Natural killer cell (primary cell): ENCODE measurements around the gene CACNA1C. TPM values are rescaled to one million over a fixed set of nuclear protein-coding genes. Genes with fewer than 3 reads are reported as not detected.

Experiments used
- ATAC-seq, 3 donors: fragments of 150-1000 bp in 2 of 3; fragments of 200-7000 bp in 1 of 3; cut with Tn5 transposase; 1 replicate in 1 of 3; 2 replicates in 2 of 3; pipeline ENCODE4 v1.10.0; 2021; ENCODE audit warnings: mild to moderate bottlenecking in 2 of 3, moderate library complexity in 2 of 3
- DNase-seq, 2 donors: peaks; one replicate each; pipeline versions ENCODE4 v3.0.0 to v3.0.0-alpha.2; 2013 to 2021; ENCODE audit warnings: mixed read lengths in 1 of 2
- H3K27ac ChIP-seq: one replicate; pipeline ENCODE4 v1.5.1; 2013; ENCODE audit warnings: mild to moderate bottlenecking, low read length
- H3K27me3 ChIP-seq: one replicate; pipeline ENCODE4 v1.6.1; 2013; ENCODE audit warnings: low read length; ENCODE audit not compliant: control insufficient read depth, insufficient read depth
- H3K36me3 ChIP-seq: one replicate; pipeline ENCODE4 v1.6.1; 2013; ENCODE audit warnings: low read length; ENCODE audit not compliant: control insufficient read depth, insufficient read depth
- H3K4me1 ChIP-seq: one replicate; pipeline ENCODE4 v1.6.1; 2013; ENCODE audit warnings: low read length; ENCODE audit not compliant: control insufficient read depth, insufficient read depth
- H3K4me3 ChIP-seq: one replicate; pipeline ENCODE4 v1.5.1; 2013; ENCODE audit warnings: low read length
- H3K9me3 ChIP-seq: one replicate; pipeline ENCODE4 v1.6.1; 2013; ENCODE audit warnings: low read length; ENCODE audit not compliant: control insufficient read depth, insufficient read depth
- H3K27ac Mint-ChIP-seq, 2 donors: one replicate each; pipeline ENCODE4 v1.8.0; 2022; ENCODE audit warnings: mild to moderate bottlenecking in 2 of 2, mixed read lengths in 2 of 2, moderate library complexity in 1 of 2
- H3K27me3 Mint-ChIP-seq, 2 donors: one replicate each; pipeline ENCODE4 v1.8.0; 2022; ENCODE audit warnings: low read depth in 2 of 2, mixed read lengths in 2 of 2
- H3K36me3 Mint-ChIP-seq: one replicate; pipeline ENCODE4 v1.8.0; 2022; ENCODE audit warnings: mixed read lengths
- H3K4me1 Mint-ChIP-seq, 2 donors: one replicate each; pipeline ENCODE4 v1.8.0; 2022; ENCODE audit warnings: mixed read lengths in 2 of 2
- H3K4me3 Mint-ChIP-seq: one replicate; pipeline ENCODE4 v1.8.0; 2022; ENCODE audit warnings: mild to moderate bottlenecking, moderate library complexity, mixed read lengths
- H3K9me3 Mint-ChIP-seq, 2 donors: one replicate each; pipeline ENCODE4 v1.8.0; 2022; ENCODE audit warnings: mixed read lengths in 2 of 2
- CTCF ChIP-seq: fragments of 200-600 bp; IDR thresholded peaks from one replicate; pipeline ENCODE4 v1.8.0; 2022; ENCODE audit warnings: antibody characterized with exemption
- WGBS: methylation state at CpG from one replicate; pipeline ENCODE4 v1.1.7; 2013; ENCODE audit warnings: missing lambda C conversion rate; ENCODE audit not compliant: insufficient coverage; 5-methylcytosine and 5-hydroxymethylcytosine counted together
- intact Hi-C: fragments of 100-400 bp; cut with micrococcal nuclease; formaldehyde crosslinking; loops from one replicate; pipeline ENCODE4 v1.14.2; 2022
- total RNA-seq, 4 donors: library from RNA; stranded (reverse); fragments of 120-200 nt in 1 of 4; gene quantifications; one replicate each; pipeline versions ENCODE4 v1.2.3 to v1.2.4, GENCODE V29; 2013 to 2022

Gene CACNA1C
- total RNA-seq, 3 donors from 2014 or later (not counting 1 experiment from before 2014, with no cell fraction given), result 0.07 to 0.35 (median 0.08) TPM

GRCh38 chr12:2631653-2632350 lies 579.0 kb downstream of the CACNA1C start:
- Histone ChIP-seq H3K9me3 (no peaks in the 10 kb centered on the region), H3K27me3 (no peaks in the 10 kb centered on the region), H3K36me3 (no peaks in the 10 kb centered on the region), H3K4me3 (no peak overlapping the region), H3K27ac (no peak overlapping the region), H3K4me1 (no peaks in the 10 kb centered on the region)
- no peaks in the 10 kb centered on the region for H3K4me1 Mint-ChIP-seq
- DNase-seq, result no peak
- peaks cover 16 to 20% of the 10 kb centered on the region in 2 donors for H3K27me3 Mint-ChIP-seq
- H3K4me3 Mint-ChIP-seq, result no peak overlapping the region
- H3K9me3 Mint-ChIP-seq, result no peaks in the 10 kb centered on the region
- H3K27ac Mint-ChIP-seq, result no peak overlapping the region
- TF ChIP-seq CTCF, result no peak
- WGBS, result 93% methylated on average over 11 of the region's 16 CpGs
- no peak for ATAC-seq
- intact Hi-C loops, result no loop called here
- no peaks in the 10 kb centered on the region for H3K36me3 Mint-ChIP-seq

- 84% methylated on average over 12 of the region's 16 CpGs for WGBS
- H3K27ac Mint-ChIP-seq, result no peak overlapping the region
- H3K4me3 ChIP-seq, result no peak overlapping the region
- no peaks in the 10 kb centered on the region for H3K4me1 ChIP-seq
- ATAC-seq (no peak), DNase-seq (no peak)
- no peaks in the 10 kb centered on the region for H3K27me3 ChIP-seq
- no peak for TF ChIP-seq CTCF
- no peaks in the 10 kb centered on the region for H3K4me1 Mint-ChIP-seq
- no peaks in the 10 kb centered on the region for H3K9me3 Mint-ChIP-seq
- no peak overlapping the region for H3K4me3 Mint-ChIP-seq
- H3K27ac ChIP-seq, result no peak overlapping the region
- peaks cover 10 to 18% of the 10 kb centered on the region in 2 donors for H3K27me3 Mint-ChIP-seq
- H3K36me3 Mint-ChIP-seq, result no peaks in the 10 kb centered on the region
- intact Hi-C loops, result no loop called here
- no peaks in the 10 kb centered on the region for H3K9me3 ChIP-seq
- H3K36me3 ChIP-seq, result no peaks in the 10 kb centered on the region
Observed at GRCh38 chr12:2633176-2633824, 580.5 kb downstream of the CACNA1C start.

- Histone ChIP-seq H3K36me3 (no peaks in the 10 kb centered on the region), H3K4me1 (no peaks in the 10 kb centered on the region), H3K27me3 (no peaks in the 10 kb centered on the region), H3K27ac (no peak overlapping the region), H3K9me3 (no peaks in the 10 kb centered on the region), H3K4me3 (no peak overlapping the region)
- ATAC-seq, result no peak
- H3K27me3 Mint-ChIP-seq, result peaks cover 5 to 16% of the 10 kb centered on the region in 2 donors
- intact Hi-C loops, result no loop called here
- no peak overlapping the region for H3K27ac Mint-ChIP-seq
- DNase-seq, result no peak
- no peaks in the 10 kb centered on the region for H3K4me1 Mint-ChIP-seq
- no peak overlapping the region for H3K4me3 Mint-ChIP-seq
- H3K9me3 Mint-ChIP-seq, result no peaks in the 10 kb centered on the region
- WGBS, result 91% methylated on average over 12 of the region's 15 CpGs
- H3K36me3 Mint-ChIP-seq, result no peaks in the 10 kb centered on the region
- TF ChIP-seq CTCF, result no peak
Observed at GRCh38 chr12:2633825-2634200, 581.0 kb downstream of the CACNA1C start.
